Measurements from ENCODE around the gene TNNT1.

The TNNT1 gene

DNA sequence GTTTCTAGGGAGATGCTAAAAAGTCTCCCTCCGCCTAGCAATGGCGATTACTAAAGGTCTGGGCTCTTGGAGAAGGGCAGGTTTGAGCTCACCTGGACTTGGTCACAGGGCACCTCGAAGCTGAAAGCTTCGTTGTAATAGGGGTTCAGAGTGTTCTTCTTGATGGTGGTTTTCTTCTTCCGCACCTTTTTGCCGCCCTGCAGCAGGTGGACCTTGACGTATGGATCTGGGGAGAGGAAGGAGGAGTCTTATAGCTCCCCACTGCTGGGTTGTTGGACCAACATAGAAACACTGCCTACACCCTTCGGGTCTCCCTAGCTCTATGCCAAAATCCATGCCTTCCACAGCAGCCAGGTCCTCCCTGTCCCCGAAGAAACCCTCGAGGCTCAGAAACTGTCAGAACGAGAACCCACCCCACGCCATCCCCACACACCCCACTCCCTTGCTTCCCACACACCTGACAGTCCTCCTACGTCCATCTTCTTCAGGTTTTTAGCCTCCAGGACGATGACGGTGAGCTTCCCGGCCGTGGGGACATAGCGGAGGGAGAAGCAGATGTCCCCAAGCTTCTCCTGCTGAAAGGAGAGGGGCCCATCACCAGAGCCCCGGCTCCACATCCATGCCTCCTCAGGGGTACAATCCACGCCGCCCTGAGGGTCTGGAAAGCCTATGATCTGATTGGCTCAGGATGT lies 25.6 kb upstream of the TNNT1 start:
- Histone ChIP-seq H4K20me1 (ENCODE audit: insufficient read depth, low read length) (peaks cover 5% of the 10 kb centered on the region), H3K27me3 (ENCODE audit: insufficient read depth, low read length, poor library complexity) (peaks cover 7% of the 10 kb centered on the region), H3K36me3 (ENCODE audit: insufficient read depth, low read length) (no peaks in the 10 kb centered on the region), H3K9ac (ENCODE audit: low read depth, low read length) (no peak overlapping the region), H3K79me2 (ENCODE audit: insufficient read depth, low read length) (no peaks in the 10 kb centered on the region), H3K4me1 (ENCODE audit: insufficient read depth, low read length) (peaks cover 17% of the 10 kb centered on the region), H3K4me3 (ENCODE audit: low read depth in 1 of 2, low read length in 2 of 2) (no peak overlapping the region), H3K4me2 (ENCODE audit: insufficient read depth, low read length) (no peak overlapping the region), H2AFZ (ENCODE audit: low read depth, low read length) (no peak overlapping the region), H3K27ac (ENCODE audit: low read length) (no peak overlapping the region), H3K9me3 (ENCODE audit: insufficient read depth, low read length, severe bottlenecking) (no peaks in the 10 kb centered on the region)
- ATAC-seq (ENCODE audit: insufficient read depth, low read depth) (no peak), DNase-seq (no peak)
- no peak for TF ChIP-seq EZH2 (IDR thresholded peaks at IDR 0.05; ENCODE audit: borderline replicate concordance, low read depth, low read length, severe bottlenecking)
- TF ChIP-seq, protein P1, sequence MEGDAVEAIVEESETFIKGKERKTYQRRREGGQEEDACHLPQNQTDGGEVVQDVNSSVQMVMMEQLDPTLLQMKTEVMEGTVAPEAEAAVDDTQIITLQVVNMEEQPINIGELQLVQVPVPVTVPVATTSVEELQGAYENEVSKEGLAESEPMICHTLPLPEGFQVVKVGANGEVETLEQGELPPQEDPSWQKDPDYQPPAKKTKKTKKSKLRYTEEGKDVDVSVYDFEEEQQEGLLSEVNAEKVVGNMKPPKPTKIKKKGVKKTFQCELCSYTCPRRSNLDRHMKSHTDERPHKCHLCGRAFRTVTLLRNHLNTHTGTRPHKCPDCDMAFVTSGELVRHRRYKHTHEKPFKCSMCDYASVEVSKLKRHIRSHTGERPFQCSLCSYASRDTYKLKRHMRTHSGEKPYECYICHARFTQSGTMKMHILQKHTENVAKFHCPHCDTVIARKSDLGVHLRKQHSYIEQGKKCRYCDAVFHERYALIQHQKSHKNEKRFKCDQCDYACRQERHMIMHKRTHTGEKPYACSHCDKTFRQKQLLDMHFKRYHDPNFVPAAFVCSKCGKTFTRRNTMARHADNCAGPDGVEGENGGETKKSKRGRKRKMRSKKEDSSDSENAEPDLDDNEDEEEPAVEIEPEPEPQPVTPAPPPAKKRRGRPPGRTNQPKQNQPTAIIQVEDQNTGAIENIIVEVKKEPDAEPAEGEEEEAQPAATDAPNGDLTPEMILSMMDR (IDR thresholded peaks at IDR 0.05; ENCODE audit: borderline replicate concordance, extremely low read depth, low read length, poor library complexity, severe bottlenecking), result no peak

DNA sequence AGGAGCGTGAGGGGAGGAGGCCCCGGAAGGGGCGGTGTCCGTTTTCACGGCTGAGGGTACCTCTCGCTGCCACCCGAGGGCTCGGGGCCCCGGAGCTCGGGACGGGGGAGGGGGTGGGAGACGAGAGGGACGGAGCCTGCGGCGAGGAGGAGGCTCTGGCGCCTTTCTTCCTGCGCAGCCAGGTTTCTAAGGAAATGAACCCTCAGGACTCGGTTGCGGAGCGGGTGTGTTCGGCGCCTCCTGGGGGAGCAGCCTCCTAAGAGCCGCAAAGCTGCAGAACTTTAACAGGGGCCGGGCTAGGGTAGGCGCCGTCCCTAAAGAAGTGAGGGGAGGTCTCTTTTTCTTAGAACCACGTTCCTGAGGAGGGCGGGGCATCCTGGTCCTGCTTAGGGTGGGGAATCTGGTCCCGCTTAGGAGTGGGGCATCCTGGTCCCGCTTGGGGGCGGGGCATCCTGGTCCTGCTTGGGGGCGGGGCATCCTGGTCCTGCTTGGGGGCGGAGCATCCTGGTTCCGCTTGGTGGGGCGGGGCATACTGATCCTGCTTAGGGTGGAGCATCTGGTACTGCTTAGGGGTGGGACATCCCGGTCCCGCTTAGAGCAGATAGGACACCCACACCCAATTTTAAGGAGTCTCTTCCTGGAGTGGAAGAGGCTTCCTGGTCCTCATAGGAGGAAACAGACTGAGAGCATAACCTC lies 24.9 kb upstream of the TNNT1 start:
- DNase-seq (peak; percentile 50), ATAC-seq (ENCODE audit: insufficient read depth, low read depth) (peak; percentile 77; the same call in 2 of the 3 replicates)
- no peak for TF ChIP-seq EZH2 (IDR thresholded peaks at IDR 0.05; ENCODE audit: borderline replicate concordance, low read depth, low read length, severe bottlenecking)
- TF ChIP-seq, protein P1 (IDR thresholded peaks at IDR 0.05; ENCODE audit: borderline replicate concordance, extremely low read depth, low read length, poor library complexity, severe bottlenecking), result no peak
- Histone ChIP-seq H2AFZ (ENCODE audit: low read depth, low read length) (no peak overlapping the region), H3K36me3 (ENCODE audit: insufficient read depth, low read length) (no peaks in the 10 kb centered on the region), H3K79me2 (ENCODE audit: insufficient read depth, low read length) (no peaks in the 10 kb centered on the region), H3K4me1 (ENCODE audit: insufficient read depth, low read length) (peaks cover 10% of the 10 kb centered on the region), H3K9me3 (ENCODE audit: insufficient read depth, low read length, severe bottlenecking) (no peaks in the 10 kb centered on the region), H3K4me2 (ENCODE audit: insufficient read depth, low read length) (peak overlapping the region; percentile 24), H3K9ac (ENCODE audit: low read depth, low read length) (no peak overlapping the region), H3K27me3 (ENCODE audit: insufficient read depth, low read length, poor library complexity) (peaks cover 7% of the 10 kb centered on the region), H3K4me3 (ENCODE audit: low read depth in 1 of 2, low read length in 2 of 2) (no peak overlapping the region), H4K20me1 (ENCODE audit: insufficient read depth, low read length) (peaks cover 2% of the 10 kb centered on the region; the same call in 1 of the 2 replicates), H3K27ac (ENCODE audit: low read length) (no peak overlapping the region)

DNA sequence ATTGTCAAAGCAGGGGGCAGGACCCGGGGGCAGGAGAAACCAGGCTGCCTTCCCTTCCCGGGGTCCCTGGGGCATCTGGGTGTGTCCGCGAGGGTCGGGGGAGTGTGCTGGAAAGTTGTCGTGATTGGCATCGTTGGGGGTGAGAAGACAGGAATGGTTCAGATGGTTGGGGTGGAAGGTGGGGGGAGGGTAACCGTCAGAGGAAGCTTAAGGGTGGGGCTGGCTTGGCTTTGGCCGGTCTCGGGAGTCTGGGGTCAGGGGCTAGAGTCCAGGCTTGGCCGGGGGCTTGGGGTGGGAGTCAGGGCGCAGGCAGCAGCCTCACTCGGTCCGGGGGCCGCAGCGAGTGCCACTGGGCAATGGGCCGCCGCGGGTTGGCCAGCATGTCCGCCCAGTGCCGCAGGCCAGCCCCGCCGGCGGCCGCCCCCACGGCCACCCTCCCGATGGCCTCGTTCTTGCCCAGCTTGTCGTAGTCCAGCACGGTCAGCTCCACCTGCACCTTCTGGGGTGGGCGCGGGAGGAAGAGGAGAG lies 24.2 kb upstream of the TNNT1 start:
- Histone ChIP-seq H3K9me3 (ENCODE audit: insufficient read depth, low read length, severe bottlenecking) (no peaks in the 10 kb centered on the region), H3K79me2 (ENCODE audit: insufficient read depth, low read length) (no peaks in the 10 kb centered on the region), H4K20me1 (ENCODE audit: insufficient read depth, low read length) (0 out of 2 replicates have a peak, but pooled peaks cover 2% of the 10 kb centered on the region), H3K4me1 (ENCODE audit: insufficient read depth, low read length) (peaks cover 4% of the 10 kb centered on the region), H3K27me3 (ENCODE audit: insufficient read depth, low read length, poor library complexity) (peaks cover 7% of the 10 kb centered on the region), H3K4me3 (ENCODE audit: low read depth in 1 of 2, low read length in 2 of 2) (no peak overlapping the region), H2AFZ (ENCODE audit: low read depth, low read length) (no peak overlapping the region), H3K4me2 (ENCODE audit: insufficient read depth, low read length) (0 out of 2 replicates have a peak overlapping the region, but pooled peaks have one; percentile 24), H3K9ac (ENCODE audit: low read depth, low read length) (no peak overlapping the region), H3K27ac (ENCODE audit: low read length) (no peak overlapping the region), H3K36me3 (ENCODE audit: insufficient read depth, low read length) (no peaks in the 10 kb centered on the region)
- DNase-seq (no peak), ATAC-seq (ENCODE audit: insufficient read depth, low read depth) (no peak)
- TF ChIP-seq, protein P1 (IDR thresholded peaks at IDR 0.05; ENCODE audit: borderline replicate concordance, extremely low read depth, low read length, poor library complexity, severe bottlenecking), result no peak
- TF ChIP-seq EZH2 (IDR thresholded peaks at IDR 0.05; ENCODE audit: borderline replicate concordance, low read depth, low read length, severe bottlenecking), result no peak
